Midbrain (tissue), 1 donor: ENCODE measurements around the gene IFIT3.

Experiments used
- DNase-seq: peaks from one replicate; lab custom pipeline; 2025; lab: John Stamatoyannopoulos, UW

IFIT3 gene

DNA sequence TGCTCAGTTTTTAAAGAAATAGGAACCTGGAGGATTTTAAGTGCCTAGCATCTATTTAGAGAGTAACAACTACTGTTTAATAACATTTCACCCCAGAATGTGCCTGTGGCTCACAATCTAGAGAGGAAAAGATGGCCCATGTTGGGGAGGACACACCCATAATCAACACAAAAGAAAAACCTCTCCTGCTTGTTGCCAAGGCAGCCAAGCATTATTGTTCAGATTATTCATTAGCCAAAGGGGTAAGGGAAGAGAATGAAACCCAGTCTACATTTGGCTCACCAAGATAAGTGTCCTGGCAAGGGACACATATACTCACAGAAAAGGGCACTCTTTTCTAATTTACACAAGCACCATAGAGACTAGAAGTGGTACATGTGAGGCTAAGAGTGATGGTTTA, 32.4 kb downstream of the IFIT3 start:
- DNase-seq = no peak

DNA sequence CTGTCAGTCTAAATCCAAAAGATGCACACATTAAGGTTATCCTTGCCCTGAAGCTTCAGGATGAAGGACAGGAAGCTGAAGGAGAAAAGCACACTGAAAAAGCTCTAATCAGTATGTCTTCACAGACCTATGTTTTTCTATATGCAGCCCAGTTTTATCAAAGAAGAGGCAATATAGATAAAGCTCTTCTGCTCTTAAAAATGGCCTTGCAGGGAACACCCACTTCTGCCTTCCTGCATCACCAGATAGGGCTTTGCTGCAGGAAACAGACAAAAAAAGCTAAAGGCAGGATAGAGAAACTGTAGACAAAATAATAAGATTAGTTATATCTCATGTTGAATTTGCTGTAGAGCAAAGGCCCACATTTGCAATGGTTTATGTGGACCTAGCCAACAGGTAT, 35.1 kb downstream of the IFIT3 start:
- no peak for DNase-seq

DNA sequence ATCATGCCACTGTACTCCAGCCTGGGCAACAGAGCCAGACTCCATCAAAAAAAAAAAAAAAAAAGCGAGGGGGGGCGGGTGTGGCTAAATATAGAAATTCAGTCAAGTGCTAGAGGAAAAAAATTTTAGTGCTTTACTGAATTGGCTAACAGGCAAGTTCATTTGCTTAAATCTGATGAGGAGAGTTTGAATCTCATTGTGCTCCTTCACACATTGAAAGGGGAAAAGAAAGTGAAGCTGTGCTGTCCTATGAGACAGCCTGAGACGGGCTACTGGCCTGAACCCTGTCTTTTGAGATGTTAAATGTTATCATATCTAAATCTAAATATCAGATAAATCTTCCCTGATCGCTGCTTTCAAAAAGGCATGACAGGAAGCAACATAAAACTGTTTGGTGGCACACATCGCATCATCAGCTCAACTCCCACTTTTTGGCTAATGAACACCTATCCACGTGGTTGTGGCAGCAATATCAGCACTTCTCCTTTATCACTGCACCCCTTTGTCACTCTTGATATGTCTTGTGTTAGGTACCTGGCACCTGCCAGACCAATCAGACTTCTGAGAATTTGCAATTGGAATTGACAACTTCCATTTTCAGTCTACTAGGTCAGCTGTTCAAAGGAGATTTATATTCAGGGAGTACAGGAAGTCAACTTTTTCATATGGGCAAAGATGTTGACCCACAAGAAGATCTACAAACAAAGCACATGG, 36.1 kb downstream of the IFIT3 start:
- DNase-seq = no peak

DNA sequence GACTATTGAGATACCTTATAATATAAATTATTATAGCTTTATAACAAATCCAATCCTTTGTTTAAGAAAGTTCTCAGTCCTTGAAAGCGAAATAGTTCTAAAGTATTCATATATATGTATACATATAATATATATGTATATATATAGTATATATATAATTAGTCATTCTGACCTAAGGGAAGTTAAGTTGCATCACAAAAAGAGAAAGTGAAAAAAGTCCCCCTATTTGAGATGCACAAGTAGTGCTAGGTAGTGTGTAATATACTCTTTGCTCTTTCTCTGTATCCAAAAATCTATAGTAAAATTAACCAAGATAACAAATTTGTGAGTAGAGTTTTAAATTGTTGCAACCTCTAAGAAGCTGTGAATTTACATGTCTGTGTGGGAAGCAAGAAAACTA, 36.7 kb downstream of the IFIT3 start:
- DNase-seq = no peak

DNA sequence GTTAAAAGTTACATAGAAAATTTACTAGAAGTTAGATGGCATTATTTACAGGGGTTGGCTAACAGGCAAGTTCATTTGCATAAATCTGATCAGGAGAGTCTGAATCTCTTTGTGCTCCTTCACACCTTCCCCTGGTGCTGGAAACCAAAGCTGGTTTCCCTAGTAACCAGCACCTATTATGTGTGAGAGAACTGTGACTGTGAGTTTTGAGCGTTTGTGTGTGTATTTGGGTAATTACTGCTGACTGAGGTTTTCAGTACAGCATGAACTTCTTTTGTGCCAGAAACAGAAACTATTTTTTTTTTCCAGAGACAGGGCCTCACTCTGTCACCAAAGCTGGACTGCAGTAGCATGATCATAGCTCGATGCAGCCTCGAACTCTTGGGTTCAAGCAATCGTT, 39.7 kb downstream of the IFIT3 start:
- DNase-seq = peak; percentile 43

DNA sequence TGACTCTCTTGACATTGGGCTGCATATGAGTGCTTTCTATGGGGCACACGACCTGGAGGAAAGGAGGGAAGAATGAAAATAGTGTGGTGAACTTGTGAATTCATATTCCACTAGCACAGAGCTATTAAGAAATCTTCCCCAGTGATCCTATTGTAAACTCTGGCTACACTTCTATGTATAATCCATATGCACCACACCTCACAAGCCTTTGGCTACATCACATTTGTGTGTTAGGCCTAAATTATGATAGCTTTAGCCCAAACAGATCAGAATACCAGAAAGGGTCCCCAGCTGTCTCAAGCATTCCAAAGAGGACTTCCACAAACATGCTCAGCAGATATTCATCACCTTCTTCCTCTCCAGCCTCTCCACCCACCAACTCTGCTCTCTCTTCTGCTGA, 40.3 kb downstream of the IFIT3 start:
- no peak for DNase-seq

DNA sequence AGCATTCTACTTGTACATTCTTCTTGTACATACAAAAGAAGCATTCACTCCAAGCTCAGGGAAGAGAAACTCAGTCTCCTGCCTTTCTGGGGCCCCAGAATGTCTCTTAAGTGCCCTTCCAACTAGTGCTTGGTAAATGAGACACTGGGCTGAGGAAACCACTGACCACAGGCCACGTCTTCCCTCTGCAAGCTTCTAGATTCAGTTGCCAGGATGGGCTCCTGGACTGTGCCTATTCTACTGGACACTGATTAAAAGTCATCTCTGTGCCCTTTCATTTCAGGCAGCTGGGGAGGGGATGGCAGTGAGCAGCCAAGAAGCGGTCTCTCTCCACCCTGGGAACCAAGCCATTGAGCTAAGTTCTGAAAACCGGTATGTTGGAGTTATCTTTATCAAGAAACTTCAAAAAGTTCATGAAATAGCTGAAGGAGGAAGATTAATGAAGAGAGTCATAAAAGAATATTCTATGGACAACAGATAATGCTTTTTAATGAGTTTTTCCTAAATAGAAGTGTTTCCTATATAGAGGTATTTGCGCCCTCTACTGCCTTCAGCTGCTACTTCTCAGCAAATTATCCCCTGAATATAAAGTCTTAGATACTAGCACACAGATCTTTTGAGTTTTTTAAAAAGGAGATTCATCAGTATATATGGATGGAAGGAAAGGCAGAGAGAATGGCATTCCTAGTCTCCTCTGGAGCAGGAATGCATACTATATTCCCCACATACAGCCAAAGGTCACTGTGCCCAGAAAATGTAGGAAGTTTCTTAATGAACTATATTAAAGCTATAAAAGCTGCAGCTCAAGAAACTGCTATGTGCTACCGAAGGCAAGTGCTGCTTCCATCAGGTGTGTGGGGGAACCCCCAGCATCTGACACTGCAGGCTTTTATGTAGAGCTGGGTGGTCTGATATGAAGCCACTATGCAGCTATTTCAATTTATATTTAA, 41.6 kb downstream of the IFIT3 start:
- DNase-seq = peak; percentile 70

DNA sequence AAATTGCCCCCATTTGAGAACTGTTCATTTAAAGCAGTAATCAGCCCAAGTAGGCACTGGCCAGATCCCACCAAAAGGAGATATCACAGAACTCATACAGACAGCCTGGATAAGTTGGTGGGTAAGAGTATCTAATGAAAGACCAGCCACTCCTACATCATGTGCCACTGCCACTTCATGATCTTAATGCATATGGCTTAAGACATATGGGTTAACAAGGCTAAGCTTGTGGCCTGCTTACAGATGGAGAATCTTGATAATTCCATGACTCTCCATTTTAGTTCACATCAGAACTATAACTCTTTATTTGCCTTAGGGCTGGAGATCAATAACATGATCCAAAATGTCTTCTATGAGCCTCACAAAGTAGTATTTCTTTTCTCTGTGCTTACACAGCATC, 43.3 kb downstream of the IFIT3 start:
- no peak for DNase-seq

DNA sequence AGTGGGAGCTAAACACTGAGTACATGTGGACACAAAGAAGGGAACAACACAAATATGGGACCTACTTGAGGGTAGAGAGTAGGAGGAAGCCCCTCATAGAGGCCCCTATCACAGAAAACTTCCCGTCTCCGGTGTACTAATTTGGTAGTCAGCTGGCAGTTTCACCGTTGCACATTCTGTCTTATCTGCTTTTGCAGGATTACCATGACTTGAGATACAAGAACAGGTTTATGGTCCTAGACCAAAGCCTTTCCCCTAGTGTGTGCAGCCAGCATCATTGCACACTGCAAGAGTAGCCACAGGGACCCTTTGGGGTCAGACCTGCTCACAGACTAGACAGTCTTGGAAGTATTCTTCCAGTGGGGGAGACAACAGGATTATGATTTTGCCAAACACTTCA, 44.2 kb downstream of the IFIT3 start:
- no peak for DNase-seq

DNA sequence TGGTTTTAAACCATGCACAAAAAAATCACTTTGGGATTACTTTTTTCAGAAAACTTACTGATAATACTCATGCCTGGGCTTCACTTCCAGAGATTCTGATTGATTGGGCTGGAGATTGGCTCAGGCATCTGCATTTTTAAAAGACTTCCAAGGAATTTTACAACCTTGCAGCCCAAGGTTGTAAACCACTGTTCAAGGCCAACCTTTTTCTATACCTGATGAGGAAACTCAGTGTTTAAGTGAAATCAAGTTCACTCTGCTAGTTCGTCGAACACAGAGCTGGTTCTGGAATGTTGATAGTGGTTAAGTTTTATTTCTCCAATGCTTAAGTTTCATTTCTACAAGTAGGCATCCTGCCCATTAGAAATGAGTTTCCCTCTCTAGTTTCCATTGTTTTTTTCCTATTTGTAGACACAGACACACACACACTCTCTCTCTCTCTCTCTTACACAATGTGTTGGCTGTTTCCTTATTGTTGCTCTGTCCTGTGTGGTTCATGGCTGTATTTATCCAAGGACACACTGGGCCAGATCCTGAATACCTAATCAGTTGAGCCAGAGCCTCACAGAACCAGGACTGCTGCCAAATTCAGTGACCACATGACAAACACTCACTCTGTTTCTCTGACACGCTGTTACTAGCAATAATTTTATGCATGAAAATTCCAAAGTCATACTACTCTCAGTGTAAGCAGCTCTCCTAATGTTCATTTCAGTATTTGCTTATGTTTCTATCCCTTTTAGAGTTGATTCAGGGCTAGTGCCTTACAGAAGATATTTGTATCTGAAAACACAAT, 46.3 kb downstream of the IFIT3 start:
- peak; percentile 96 for DNase-seq

DNA sequence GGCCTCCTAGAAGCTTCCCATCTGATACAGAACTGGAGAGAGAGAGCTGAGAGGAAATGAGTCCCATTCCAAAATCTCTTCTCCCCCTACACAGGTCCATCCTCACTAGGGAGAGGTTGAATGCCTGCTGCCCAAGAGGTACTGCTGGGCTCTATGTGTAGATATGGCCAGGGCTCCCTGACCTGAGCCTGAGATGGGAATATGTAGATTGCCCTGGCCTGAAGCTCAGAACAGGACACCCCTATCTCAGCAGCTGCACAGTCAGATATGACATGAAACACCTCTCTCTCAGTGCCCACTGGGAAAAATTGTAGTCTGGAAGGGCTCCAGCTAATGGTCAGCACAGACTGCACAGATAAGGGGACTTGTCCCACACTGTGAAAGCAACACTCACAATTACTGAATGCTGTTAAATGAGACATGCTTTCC, 46.9 kb downstream of the IFIT3 start:
- no peak for DNase-seq

DNA sequence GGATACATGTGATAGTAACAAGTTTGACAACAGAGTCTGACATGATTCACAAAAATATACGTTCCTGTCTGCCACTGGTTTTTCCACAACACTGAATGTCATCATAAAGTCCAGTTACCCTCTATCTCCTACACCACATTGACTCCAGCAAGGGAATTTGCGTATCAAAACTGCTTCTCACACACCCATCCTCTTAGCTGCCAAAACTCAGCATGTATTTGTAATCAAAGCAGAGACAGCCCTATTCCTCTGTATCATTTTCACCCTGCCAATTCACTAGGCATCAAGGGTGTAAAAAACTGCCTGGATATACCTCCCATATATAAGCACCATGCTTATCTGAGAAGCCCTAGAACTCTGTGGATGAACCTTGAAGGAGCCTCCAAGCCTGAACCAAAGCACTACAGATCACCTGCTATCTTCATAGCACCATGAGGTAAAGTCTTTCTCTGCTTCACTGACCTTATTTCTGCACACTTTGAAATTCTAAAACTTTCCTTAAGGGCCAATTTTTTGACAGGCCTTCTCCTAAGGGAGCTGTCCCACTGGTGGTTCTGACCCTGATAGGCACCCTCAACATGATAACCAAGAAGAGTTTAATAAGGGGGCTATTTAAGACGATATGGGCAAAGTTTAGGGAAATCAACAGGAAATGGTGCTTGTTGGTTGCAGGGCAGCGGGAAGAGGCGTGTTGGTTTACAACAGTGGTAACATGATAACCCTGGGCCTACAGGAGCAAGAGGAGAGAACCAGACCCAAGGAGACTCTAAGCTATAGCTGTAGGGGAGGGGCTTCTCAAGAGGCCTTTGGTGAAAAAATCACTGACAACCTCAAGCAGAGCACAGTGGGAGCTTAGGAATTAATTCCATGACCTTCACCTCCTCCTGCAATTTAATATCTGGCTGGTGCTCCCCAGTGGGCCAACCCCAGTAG, 50.2 kb downstream of the IFIT3 start, which contains the start of gene IFIT1B:
Gene IFIT1B, plus strand, starts transcription at position 352 of the 933 bp plus-strand sequence. Its CDS starts 80 bp downstream, at position 432.
- no peak for DNase-seq

DNA sequence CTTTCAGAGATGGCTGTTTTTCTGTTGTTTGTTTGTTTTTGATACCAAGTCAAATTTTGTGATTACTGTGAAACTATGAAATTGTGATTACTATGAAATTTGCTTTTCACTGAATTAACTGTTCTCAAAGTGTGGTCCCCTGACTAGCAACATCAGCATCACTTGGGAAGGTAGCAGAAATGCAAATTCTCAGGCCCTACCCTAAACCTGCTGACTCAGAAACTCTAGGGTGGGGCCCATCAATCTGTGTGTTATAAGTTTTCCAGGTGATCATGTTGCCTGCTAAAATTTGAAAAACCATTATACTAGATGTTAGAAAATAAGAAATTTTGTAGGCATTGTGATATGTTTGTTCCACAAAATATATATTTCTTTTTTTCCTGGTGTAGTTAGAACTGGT, 51.3 kb downstream of the IFIT3 start:
- no peak for DNase-seq

DNA sequence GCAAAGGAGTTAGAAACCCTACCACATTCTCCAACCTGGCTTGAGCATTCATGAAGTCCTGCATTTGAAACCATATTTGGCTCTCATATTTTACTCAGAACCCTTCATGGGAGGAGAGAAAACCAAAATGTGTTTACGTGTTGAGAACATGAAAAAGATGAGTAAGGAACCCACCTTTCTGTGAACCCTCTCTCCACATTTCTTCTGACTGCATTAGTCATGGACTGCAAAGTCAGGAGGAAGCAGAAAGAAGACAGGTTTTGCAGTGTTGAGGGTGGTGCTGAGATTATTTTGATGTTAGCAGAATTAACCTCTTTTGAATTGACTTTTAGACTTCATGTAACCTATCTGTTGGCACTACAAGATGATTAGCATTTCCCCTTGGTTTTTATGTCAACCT, 55.0 kb downstream of the IFIT3 start:
- DNase-seq = no peak

DNA sequence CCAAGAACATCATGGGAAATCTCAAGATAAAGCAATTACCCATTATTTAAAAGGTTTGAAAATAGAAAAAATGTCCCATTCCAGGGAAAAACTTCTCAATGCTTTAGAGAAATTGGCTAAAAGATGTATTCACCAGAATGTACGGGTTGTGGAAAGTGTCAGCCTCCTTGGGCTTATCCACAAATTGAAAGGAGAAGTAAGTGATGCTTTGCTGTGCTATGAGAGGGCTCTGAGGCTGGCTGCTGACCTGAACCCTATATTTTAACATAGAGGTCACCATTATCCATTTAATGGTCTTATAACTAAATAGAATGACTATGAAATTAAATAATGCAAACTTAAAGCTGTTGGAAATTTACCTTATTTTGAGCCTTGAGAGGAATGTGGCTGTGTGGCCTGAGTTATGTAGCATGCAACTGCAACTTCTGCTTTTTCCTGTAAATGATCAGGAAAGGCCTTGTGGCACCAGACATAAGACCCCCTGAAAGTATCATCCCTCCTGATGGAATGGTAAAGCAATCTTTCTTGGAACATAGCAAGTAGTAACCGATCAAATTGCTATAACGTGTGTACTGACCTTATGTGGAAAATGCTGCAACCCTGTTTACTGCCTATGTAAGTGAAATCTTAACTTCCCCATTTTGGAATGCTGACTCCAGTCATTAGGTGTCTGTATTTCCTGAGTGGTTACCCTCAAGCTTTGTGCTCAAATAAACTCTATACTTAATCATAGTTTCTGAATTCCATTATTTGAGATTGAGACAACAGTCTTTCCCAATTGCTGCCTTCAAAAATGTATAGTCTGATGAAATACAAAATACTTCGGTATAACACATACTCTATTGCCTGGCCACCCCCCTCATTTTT, 56.9 kb downstream of the IFIT3 start:
- no peak for DNase-seq

DNA sequence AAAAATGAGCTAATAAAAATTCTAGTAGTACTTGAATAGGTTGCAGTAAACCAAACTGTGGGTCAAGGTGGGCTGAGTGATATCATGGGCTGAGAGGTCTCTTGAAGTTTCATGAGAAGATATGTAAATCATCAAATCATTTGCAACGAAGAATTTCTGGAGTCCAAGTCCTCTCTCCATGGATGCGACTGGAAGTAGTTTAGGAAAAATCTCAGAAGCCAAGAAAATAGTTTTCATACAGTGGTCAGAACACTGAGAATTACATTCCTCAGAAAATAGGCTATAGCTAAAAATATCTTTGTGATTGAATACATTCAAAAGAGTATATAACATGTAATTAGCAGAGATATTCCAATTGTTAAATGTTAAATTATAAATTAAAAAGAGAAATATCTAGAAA, 61.0 kb downstream of the IFIT3 start:
- DNase-seq = no peak

DNA sequence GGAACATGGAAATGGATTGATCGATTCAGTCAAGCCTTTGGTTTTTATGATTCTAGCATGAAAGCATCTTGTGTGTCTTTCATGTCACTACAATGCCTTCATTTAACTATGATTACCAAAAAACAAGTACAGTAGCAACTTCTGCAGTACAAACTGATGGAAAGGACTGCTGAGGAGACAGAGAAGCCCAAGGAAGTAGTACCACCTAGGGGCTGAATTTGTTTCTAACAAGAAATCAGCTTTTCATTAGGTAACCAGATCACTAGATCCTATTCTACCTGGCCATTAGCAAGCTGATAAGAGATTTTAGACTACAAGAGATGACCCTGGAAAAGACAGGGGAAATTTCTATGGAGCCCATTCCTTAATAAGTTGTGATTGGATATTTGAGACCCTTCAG, 61.5 kb downstream of the IFIT3 start:
- DNase-seq = peak; percentile 64
